ENCODE data around the gene DDC. TPM values are rescaled to one million over a fixed set of nuclear protein-coding genes. Genes with fewer than 3 reads are reported as not detected.
A peak's percentile ranks its signal among the peaks of the same experiment; 100 is the strongest.

Gene DDC
- total and polyA plus RNA-seq, 4 donors = 1.6 to 2.5 (median 2.1) TPM

DNA sequence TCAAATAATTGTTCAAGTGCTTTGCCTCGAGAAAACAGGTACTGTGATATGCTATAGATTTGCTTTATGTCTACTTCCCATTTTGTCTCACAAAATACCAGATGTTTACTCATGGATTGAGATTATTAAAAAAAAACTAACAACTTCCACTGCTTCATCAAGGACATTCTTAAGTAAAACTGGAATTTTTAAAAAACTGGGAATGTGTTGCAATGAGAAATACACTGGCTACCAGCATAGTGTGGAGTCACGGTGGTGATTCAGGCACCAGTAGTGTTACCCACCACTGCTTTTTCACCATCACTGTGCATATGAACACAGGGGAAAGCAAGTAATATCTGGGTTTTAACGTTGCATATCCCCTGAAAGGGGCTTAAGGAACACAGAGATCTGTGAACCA is 136.3 kb downstream of the DDC start:
- Histone ChIP-seq H3K4me3 (ENCODE audit: low read depth, low read length) (no peak overlapping the region), H3K36me3 (ENCODE audit: control insufficient read depth, insufficient read depth, low read length) (no peaks in the 10 kb centered on the region), H3K9me3 (ENCODE audit: control insufficient read depth, insufficient read depth, low read length) (no peaks in the 10 kb centered on the region), H3K4me1 (ENCODE audit: control insufficient read depth, insufficient read depth, low read length) (no peaks in the 10 kb centered on the region), H3K27ac (ENCODE audit: low read depth, low read length) (no peak overlapping the region), H3K27me3 (ENCODE audit: control insufficient read depth, insufficient read depth, low read length) (no peaks in the 10 kb centered on the region)
- no CpG with 5 or more reads among the region's 3 CpGs for WGBS (ENCODE audit: insufficient coverage)
- DNase-seq (ENCODE audit: low read depth in 4 of 6, low spot score in 6 of 6) = no peak

DNA sequence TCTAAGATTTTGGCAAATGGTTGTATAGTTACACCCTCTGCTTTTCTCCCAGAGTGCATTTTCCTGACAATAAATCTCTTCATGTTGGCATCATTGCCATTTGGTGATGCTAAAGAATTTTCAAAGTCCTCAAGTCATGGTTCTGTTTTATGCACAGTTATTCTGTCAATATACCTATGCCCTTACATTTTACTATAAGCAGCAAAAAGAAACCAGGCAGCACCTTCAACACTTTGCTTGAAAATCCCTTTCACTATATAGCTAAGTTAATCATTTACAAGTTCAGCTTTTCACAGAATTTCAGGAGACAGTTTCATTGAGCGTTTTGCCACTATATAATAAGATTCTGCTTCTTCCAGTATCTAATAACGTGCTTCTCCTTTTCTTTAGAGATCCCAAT is 137.7 kb downstream of the DDC start:
- Histone ChIP-seq H3K36me3 (ENCODE audit: control insufficient read depth, insufficient read depth, low read length) (no peaks in the 10 kb centered on the region), H3K9me3 (ENCODE audit: control insufficient read depth, insufficient read depth, low read length) (no peaks in the 10 kb centered on the region), H3K4me1 (ENCODE audit: control insufficient read depth, insufficient read depth, low read length) (no peaks in the 10 kb centered on the region), H3K4me3 (ENCODE audit: low read depth, low read length) (no peak overlapping the region), H3K27me3 (ENCODE audit: control insufficient read depth, insufficient read depth, low read length) (no peaks in the 10 kb centered on the region), H3K27ac (ENCODE audit: low read depth, low read length) (no peak overlapping the region)
- 80% methylated on average over 2 of the region's 2 CpGs for WGBS (ENCODE audit: insufficient coverage)
- DNase-seq (ENCODE audit: low read depth in 4 of 6, low spot score in 6 of 6) = no peak

DNA sequence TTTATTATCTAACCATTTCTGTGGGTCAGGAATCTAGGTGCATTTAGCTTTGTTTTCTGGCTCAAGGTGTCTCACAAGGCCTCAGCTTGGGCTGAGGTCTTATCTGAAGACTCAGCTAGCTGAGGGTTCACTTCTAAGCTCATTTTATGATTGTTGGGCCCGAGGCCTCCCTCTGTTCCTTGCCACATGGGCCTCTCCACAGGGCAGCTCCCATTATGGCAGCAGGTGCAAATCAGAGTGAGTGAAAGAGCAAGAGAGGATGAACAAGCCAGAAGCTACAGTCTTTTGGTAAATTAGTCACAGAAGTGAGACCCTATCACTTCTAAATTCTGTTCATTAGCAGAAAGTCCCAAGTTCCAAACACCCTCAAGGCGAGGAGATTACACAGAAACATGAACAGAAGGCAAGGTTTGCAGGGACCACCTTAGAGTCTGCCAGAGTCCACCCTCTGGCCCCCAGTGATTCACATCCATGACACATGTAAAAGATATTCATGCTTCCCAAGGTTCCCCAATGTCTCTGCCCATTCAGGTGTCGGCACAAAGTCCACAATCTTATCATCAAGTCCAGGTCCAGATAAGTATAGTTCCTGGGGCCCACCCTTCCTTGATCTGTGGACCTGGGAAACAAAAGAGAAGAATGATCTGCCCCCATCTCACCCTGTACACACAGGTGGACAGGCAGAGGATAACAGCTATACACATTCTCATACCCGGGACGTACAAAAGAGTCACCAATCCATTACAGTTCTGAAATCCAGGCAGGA is 138.7 kb downstream of the DDC start:
- Histone ChIP-seq H3K27ac (ENCODE audit: low read depth, low read length) (no peak overlapping the region), H3K27me3 (ENCODE audit: control insufficient read depth, insufficient read depth, low read length) (no peaks in the 10 kb centered on the region), H3K9me3 (ENCODE audit: control insufficient read depth, insufficient read depth, low read length) (no peaks in the 10 kb centered on the region), H3K4me1 (ENCODE audit: control insufficient read depth, insufficient read depth, low read length) (no peaks in the 10 kb centered on the region), H3K36me3 (ENCODE audit: control insufficient read depth, insufficient read depth, low read length) (no peaks in the 10 kb centered on the region), H3K4me3 (ENCODE audit: low read depth, low read length) (no peak overlapping the region)
- 89% methylated on average over 3 of the region's 5 CpGs for WGBS (ENCODE audit: insufficient coverage)
- DNase-seq (ENCODE audit: low read depth in 4 of 6, low spot score in 6 of 6) = no peak

DNA sequence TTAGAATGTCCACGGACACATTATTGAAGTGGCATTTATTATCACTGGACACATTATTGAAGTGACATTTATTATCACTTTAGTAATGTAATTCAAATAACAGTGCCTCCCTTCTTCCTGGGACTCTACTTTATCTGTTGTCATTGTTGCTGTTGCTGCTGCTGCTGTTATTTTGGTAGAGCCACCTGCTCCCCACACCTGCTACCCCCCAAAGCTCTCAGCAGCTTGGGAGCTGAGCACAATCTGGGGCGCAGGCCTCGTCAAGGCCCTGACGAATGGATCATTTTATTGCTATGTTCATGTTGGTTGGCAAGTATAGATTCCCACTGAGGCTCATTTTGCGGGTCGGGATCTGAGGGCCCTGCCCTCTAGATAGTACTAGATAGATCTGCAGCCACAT is 139.9 kb downstream of the DDC start:
- no peak overlapping the region for H3K4me3 ChIP-seq (ENCODE audit: low read depth, low read length)
- no CpG with 5 or more reads among the region's 6 CpGs for WGBS (ENCODE audit: insufficient coverage)
- peak in 2 of 6 donors; percentile 26 to 44 for DNase-seq (ENCODE audit: low read depth in 4 of 6, low spot score in 6 of 6)
- no peaks in the 10 kb centered on the region for H3K27me3 ChIP-seq (ENCODE audit: control insufficient read depth, insufficient read depth, low read length)
- H3K9me3 ChIP-seq (ENCODE audit: control insufficient read depth, insufficient read depth, low read length) = no peaks in the 10 kb centered on the region
- H3K4me1 ChIP-seq (ENCODE audit: control insufficient read depth, insufficient read depth, low read length) = no peaks in the 10 kb centered on the region
- H3K27ac ChIP-seq (ENCODE audit: low read depth, low read length) = no peak overlapping the region
- no peaks in the 10 kb centered on the region for H3K36me3 ChIP-seq (ENCODE audit: control insufficient read depth, insufficient read depth, low read length)

DNA sequence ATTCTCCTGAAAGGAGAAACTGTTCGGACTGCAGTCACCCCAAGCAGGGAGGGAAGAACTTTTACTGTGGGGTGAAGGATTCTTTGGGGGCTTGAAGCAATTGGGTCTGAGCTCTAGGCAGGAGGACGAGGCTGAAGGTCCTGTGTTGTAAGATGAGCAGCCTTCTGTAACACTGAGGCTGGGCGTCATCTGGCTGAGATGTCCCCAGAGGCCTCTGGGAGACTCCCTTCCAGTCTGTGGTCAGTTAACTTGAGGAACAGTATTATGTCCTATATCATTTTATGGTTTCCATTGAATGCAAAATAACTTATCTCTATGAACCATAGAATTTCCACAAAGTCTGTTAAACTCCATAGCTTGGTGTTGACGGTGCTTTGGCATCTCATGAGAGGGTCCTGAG is 141.3 kb downstream of the DDC start:
- Histone ChIP-seq H3K4me1 (ENCODE audit: control insufficient read depth, insufficient read depth, low read length) (no peaks in the 10 kb centered on the region), H3K36me3 (ENCODE audit: control insufficient read depth, insufficient read depth, low read length) (no peaks in the 10 kb centered on the region), H3K27ac (ENCODE audit: low read depth, low read length) (no peak overlapping the region), H3K9me3 (ENCODE audit: control insufficient read depth, insufficient read depth, low read length) (no peaks in the 10 kb centered on the region), H3K27me3 (ENCODE audit: control insufficient read depth, insufficient read depth, low read length) (no peaks in the 10 kb centered on the region), H3K4me3 (ENCODE audit: low read depth, low read length) (no peak overlapping the region)
- 84% methylated on average over 2 of the region's 4 CpGs for WGBS (ENCODE audit: insufficient coverage)
- DNase-seq (ENCODE audit: low read depth in 4 of 6, low spot score in 6 of 6) = no peak

DNA sequence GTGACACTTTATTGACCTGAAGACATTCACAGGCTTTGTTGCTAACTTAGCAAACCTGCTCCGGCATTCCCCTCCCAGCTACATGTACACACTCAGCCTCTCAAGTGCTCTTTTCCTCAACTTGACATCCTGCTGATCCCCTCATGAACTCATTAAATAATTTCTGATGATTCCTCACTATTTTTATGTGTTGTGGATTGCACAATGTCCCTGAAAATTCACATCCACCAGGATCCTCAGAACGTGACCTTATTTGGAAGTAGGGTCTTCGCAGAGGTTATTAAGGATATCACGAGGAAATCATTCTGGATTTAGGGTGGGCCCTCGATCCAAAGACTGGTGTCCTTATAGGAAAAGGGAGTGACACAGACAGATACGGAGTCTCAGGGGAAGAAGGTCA is 142.3 kb downstream of the DDC start:
- H3K27me3 ChIP-seq (ENCODE audit: control insufficient read depth, insufficient read depth, low read length) = no peaks in the 10 kb centered on the region

DNA sequence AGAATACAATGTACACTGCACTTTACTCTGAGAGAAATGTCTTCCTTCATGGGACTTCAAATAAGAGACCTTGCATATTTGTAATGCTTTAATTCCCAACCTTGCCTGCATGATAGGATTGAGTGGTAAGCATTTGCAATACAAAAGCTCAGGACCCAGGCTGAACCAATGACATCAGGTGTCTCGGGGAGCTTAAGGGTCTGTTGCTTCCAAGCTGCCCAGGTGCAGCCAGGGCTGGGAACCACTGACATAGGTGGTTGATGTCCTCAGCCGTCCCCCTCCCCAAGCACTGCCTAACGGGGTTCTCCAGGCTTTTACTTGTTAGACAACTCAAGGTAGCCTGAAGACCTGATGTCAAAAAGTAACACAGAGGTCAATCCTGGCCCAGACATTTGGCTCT is 144.2 kb downstream of the DDC start:
- no peak for DNase-seq (ENCODE audit: low read depth in 4 of 6, low spot score in 6 of 6)
- 71% methylated on average over 3 of the region's 3 CpGs for WGBS (ENCODE audit: insufficient coverage)
- H3K9me3 ChIP-seq (ENCODE audit: control insufficient read depth, insufficient read depth, low read length) = no peaks in the 10 kb centered on the region
- no peaks in the 10 kb centered on the region for H3K27me3 ChIP-seq (ENCODE audit: control insufficient read depth, insufficient read depth, low read length)
- H3K27ac ChIP-seq (ENCODE audit: low read depth, low read length) = no peak overlapping the region
- no peaks in the 10 kb centered on the region for H3K36me3 ChIP-seq (ENCODE audit: control insufficient read depth, insufficient read depth, low read length)
- H3K4me1 ChIP-seq (ENCODE audit: control insufficient read depth, insufficient read depth, low read length) = no peaks in the 10 kb centered on the region
- H3K4me3 ChIP-seq (ENCODE audit: low read depth, low read length) = no peak overlapping the region

More for the DNA sequence above, 142.3 kb downstream of the DDC start:
- no peaks in the 10 kb centered on the region for H3K36me3 ChIP-seq (ENCODE audit: control insufficient read depth, insufficient read depth, low read length)
- no peak for DNase-seq (ENCODE audit: low read depth in 4 of 6, low spot score in 6 of 6)
- no peaks in the 10 kb centered on the region for H3K4me1 ChIP-seq (ENCODE audit: control insufficient read depth, insufficient read depth, low read length)
- H3K9me3 ChIP-seq (ENCODE audit: control insufficient read depth, insufficient read depth, low read length) = no peaks in the 10 kb centered on the region
- no peak overlapping the region for H3K4me3 ChIP-seq (ENCODE audit: low read depth, low read length)
- 97% methylated on average over 5 of the region's 6 CpGs for WGBS (ENCODE audit: insufficient coverage)
- H3K27ac ChIP-seq (ENCODE audit: low read depth, low read length) = no peak overlapping the region

DNA sequence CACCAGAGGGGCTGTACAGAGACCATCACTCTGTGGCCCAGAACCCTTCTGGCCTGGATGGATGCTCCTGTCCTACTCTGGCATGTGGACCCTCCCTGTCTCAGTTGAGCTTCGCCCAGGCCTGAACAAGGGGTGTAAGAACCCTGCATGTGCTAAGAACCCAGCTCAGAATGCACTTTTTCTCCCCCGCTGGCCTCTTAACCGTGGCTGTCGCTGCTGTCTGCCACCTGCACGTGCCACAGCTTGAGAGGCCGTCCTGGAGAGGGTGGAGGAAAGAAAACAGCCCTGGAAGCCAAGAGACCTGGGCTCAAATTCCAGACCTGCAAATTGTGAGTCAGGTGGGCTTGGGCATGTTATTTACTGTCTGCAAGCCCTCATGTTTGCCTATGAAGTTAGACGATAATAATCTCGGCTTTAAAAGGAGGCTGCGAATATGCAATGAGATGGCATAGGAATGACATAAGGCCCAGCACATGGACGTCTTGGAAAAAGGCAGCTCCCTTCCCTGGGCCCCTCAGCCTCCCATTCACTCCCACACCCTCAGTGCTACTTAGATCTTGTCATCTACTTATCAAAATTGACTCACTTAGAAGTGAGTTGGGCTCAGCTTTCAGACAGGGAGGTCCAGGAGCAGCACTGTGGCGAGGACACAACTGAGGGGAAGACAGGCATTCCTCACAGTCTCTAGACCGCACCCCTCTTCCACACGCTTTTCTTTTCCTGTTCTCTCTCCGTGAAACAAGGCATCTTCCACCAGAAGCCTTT is 146.5 kb downstream of the DDC start:
- DNase-seq (ENCODE audit: low read depth in 4 of 6, low spot score in 6 of 6) = no peak
- Histone ChIP-seq H3K27ac (ENCODE audit: low read depth, low read length) (no peak overlapping the region), H3K36me3 (ENCODE audit: control insufficient read depth, insufficient read depth, low read length) (no peaks in the 10 kb centered on the region), H3K27me3 (ENCODE audit: control insufficient read depth, insufficient read depth, low read length) (no peaks in the 10 kb centered on the region), H3K4me3 (ENCODE audit: low read depth, low read length) (no peak overlapping the region), H3K9me3 (ENCODE audit: control insufficient read depth, insufficient read depth, low read length) (no peaks in the 10 kb centered on the region), H3K4me1 (ENCODE audit: control insufficient read depth, insufficient read depth, low read length) (no peaks in the 10 kb centered on the region)
- 78% methylated on average over 12 of the region's 14 CpGs for WGBS (ENCODE audit: insufficient coverage)

DNA sequence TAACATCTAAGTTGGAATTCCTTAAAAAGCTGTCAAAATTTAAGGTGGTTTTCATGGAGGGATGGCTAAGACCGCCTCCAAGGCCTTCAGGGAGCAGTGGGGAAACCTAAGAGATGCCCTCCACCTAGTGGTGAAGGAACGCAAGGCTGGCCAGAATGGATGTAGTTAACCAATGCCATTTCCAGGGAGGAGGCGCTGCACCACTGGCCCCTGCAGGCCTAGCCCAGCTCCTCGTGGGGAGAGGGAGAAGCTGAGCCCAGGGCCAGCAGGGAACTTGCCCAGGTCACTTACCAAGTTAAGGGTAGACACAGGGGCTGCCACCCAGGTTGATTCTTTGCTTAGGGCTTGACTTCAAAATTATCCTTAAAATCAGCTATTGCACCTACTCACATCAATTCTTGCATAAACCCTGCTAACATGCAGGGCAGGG is 147.1 kb downstream of the DDC start:
- peak; percentile 35 to 90 (median 42) for DNase-seq (ENCODE audit: low read depth in 4 of 6, low spot score in 6 of 6)
- no peaks in the 10 kb centered on the region for H3K9me3 ChIP-seq (ENCODE audit: control insufficient read depth, insufficient read depth, low read length)
- H3K4me1 ChIP-seq (ENCODE audit: control insufficient read depth, insufficient read depth, low read length) = no peaks in the 10 kb centered on the region
- no peaks in the 10 kb centered on the region for H3K36me3 ChIP-seq (ENCODE audit: control insufficient read depth, insufficient read depth, low read length)
- no peak overlapping the region for H3K4me3 ChIP-seq (ENCODE audit: low read depth, low read length)
- WGBS (ENCODE audit: insufficient coverage) = 4% methylated on average over 4 of the region's 4 CpGs
- no peak overlapping the region for H3K27ac ChIP-seq (ENCODE audit: low read depth, low read length)
- no peaks in the 10 kb centered on the region for H3K27me3 ChIP-seq (ENCODE audit: control insufficient read depth, insufficient read depth, low read length)

Data from spinal cord (tissue), 10 donors.